H1 (cell line): ENCODE data around the gene CSRP1. TPM values are rescaled to one million over a fixed set of nuclear protein-coding genes. Genes with fewer than 3 reads are reported as not detected.

Experiments used
- CTCF ChIA-PET: fragments of 300-600 bp; sonication (Branson Sonifier 250); formaldehyde crosslinking; loops from one replicate; lab custom pipeline; 2021; ENCODE audit not compliant: partially characterized antibody; lab: Charles Lee
- POLR2A ChIA-PET: fragments of 300-600 bp; sonication (Branson Sonifier 250); formaldehyde crosslinking; loops from one replicate; lab custom pipeline; 2021; ENCODE audit warnings: inconsistent platforms; ENCODE audit not compliant: partially characterized antibody; lab: Charles Lee
- DNase-seq, 2 experiments: peaks; one replicate each; pipeline versions ENCODE4 v3.0.0 to v3.0.0-alpha.2; 2010 to 2022; ENCODE audit warnings: low spot score in 2 of 2, low read depth in 1 of 2, mixed read lengths in 1 of 2
- FAIRE-seq: peaks from 2 replicates; lab custom pipeline; 2011; peaks lifted over from hg19 to GRCh38; lab: Jason Lieb, UNC
- H2AFZ ChIP-seq: 2 replicates; pipeline ENCODE4 v1.8.1; 2012; ENCODE audit warnings: low read length, inconsistent platforms
- H2AK5ac ChIP-seq: 2 replicates; pipeline ENCODE4 v1.6.1; 2013; ENCODE audit warnings: low read depth, low read length
- H2BK120ac ChIP-seq: replicated peaks from 2 replicates; pipeline ENCODE3; 2013; ENCODE audit warnings: low read depth, low read length, inconsistent platforms
- H2BK12ac ChIP-seq: 2 replicates; pipeline ENCODE4 v1.6.1; 2013; ENCODE audit warnings: low read depth, low read length
- H2BK15ac ChIP-seq: 2 replicates; pipeline ENCODE4 v1.6.1; 2013; ENCODE audit warnings: low read length
- H2BK20ac ChIP-seq: 2 replicates; pipeline ENCODE4 v1.6.1; 2013; ENCODE audit warnings: low read length
- H2BK5ac ChIP-seq: 2 replicates; pipeline ENCODE4 v1.6.1; 2013; ENCODE audit warnings: low read depth, low read length
- H3K14ac ChIP-seq: 2 replicates; pipeline ENCODE4 v1.6.1; 2013; ENCODE audit warnings: inconsistent platforms; ENCODE audit not compliant: insufficient read length
- H3K18ac ChIP-seq: 2 replicates; pipeline ENCODE4 v1.6.1; 2013; ENCODE audit warnings: low read length; ENCODE audit errors: extremely low read depth
- H3K23ac ChIP-seq: 2 replicates; pipeline ENCODE4 v1.6.1; 2013; ENCODE audit warnings: inconsistent platforms; ENCODE audit not compliant: insufficient read length
- H3K23me2 ChIP-seq: 2 replicates; pipeline ENCODE4 v1.6.1; 2013; ENCODE audit warnings: low read depth, low read length
- H3K27ac ChIP-seq: 2 replicates; pipeline ENCODE4 v1.6.1; 2011; ENCODE audit warnings: low read depth, low read length, inconsistent platforms
- H3K27me3 ChIP-seq, 4 experiments: replicated peaks in 1 of 4; 1 replicate in 1 of 4; 2 replicates in 3 of 4; pipeline versions ENCODE4 v1.6.1 to v1.8.1; 2011 to 2013; ENCODE audit warnings: low read length in 3 of 4, mild to moderate bottlenecking in 3 of 4, inconsistent platforms in 2 of 4, mixed read lengths in 2 of 4, moderate library complexity in 1 of 4; ENCODE audit not compliant: control insufficient read depth in 3 of 4, insufficient read depth in 3 of 4; ENCODE audit errors: extremely low read depth in 1 of 4
- H3K36me3 ChIP-seq, 4 experiments: 2 replicates each; pipeline versions ENCODE4 v1.6.1 to v1.8.1; 2011 to 2013; ENCODE audit warnings: mild to moderate bottlenecking in 4 of 4, low read length in 3 of 4, moderate library complexity in 2 of 4, control low read depth in 1 of 4, inconsistent platforms in 1 of 4; ENCODE audit not compliant: insufficient read depth in 4 of 4, control insufficient read depth in 2 of 4
- H3K4ac ChIP-seq: replicated peaks from 2 replicates; pipeline ENCODE3; 2013; ENCODE audit warnings: low read length, low read depth, mixed read lengths, inconsistent platforms; ENCODE audit not compliant: insufficient read length
- H3K4me1 ChIP-seq, 4 experiments: replicated peaks in 1 of 4; 1 replicate in 1 of 4; 2 replicates in 3 of 4; pipeline versions ENCODE4 v1.6.1 to v1.8.1; 2011 to 2013; ENCODE audit warnings: low read length in 3 of 4, inconsistent platforms in 2 of 4, mixed read lengths in 1 of 4; ENCODE audit not compliant: insufficient read depth in 4 of 4, control insufficient read depth in 3 of 4
- H3K4me2 ChIP-seq, 2 experiments: 2 replicates each; pipeline versions ENCODE4 v1.6.1 to v1.8.1; 2011 to 2013; ENCODE audit warnings: low read depth in 2 of 2, low read length in 2 of 2, control low read depth in 1 of 2, inconsistent platforms in 1 of 2, mild to moderate bottlenecking in 1 of 2; ENCODE audit not compliant: insufficient read depth in 1 of 2
- H3K4me3 ChIP-seq, 4 experiments: fragments of 200-600, 300-600 bp in 1 of 4; sonication (generic), shearing (Covaris generic), sonication (Bioruptor Twin) in 1 of 4; 2 replicates each; pipeline versions ENCODE4 v1.5.1 to v1.8.1; 2011 to 2016; ENCODE audit warnings: low read length in 4 of 4, low read depth in 3 of 4, control low read depth in 2 of 4, inconsistent platforms in 2 of 4, mild to moderate bottlenecking in 2 of 4, mixed read lengths in 1 of 4, moderate library complexity in 1 of 4; ENCODE audit not compliant: insufficient read depth in 2 of 4; ENCODE audit errors: extremely low read depth in 1 of 4
- H3K56ac ChIP-seq: replicated peaks from 2 replicates; pipeline ENCODE3; 2013; ENCODE audit warnings: low read depth, mild to moderate bottlenecking, mixed read lengths, low read length, inconsistent platforms; ENCODE audit not compliant: insufficient read length
- H3K79me1 ChIP-seq: 2 replicates; pipeline ENCODE4 v1.6.1; 2013; ENCODE audit warnings: low read depth, low read length, control low read depth
- H3K79me2 ChIP-seq, 2 experiments: 2 replicates each; pipeline versions ENCODE4 v1.6.1 to v1.8.1; 2012 to 2013; ENCODE audit warnings: low read length in 2 of 2, mild to moderate bottlenecking in 2 of 2, inconsistent platforms in 1 of 2; ENCODE audit not compliant: insufficient read depth in 2 of 2, control insufficient read depth in 1 of 2
- H3K9ac ChIP-seq, 4 experiments: replicated peaks in 1 of 4; 1 replicate in 1 of 4; 2 replicates in 3 of 4; pipeline versions ENCODE4 v1.6.1 to v1.8.1; 2011 to 2013; ENCODE audit warnings: low read depth in 3 of 4, low read length in 3 of 4, control low read depth in 2 of 4, mild to moderate bottlenecking in 2 of 4, moderate library complexity in 2 of 4, inconsistent platforms in 1 of 4; ENCODE audit errors: extremely low read depth in 1 of 4
- H3K9me3 ChIP-seq, 2 experiments: 2 replicates each; pipeline versions ENCODE4 v1.6.1 to v1.8.1; 2012 to 2013; ENCODE audit warnings: mild to moderate bottlenecking in 2 of 2, moderate library complexity in 2 of 2, control low read depth in 1 of 2, inconsistent platforms in 1 of 2, low read depth in 1 of 2, low read length in 1 of 2, mixed read lengths in 1 of 2; ENCODE audit not compliant: insufficient read depth in 2 of 2
- H4K20me1 ChIP-seq, 2 experiments: replicated peaks in 1 of 2; 2 replicates each; pipeline versions ENCODE3 to v1.8.1; 2011 to 2013; ENCODE audit warnings: inconsistent platforms in 2 of 2, low read length in 2 of 2, mild to moderate bottlenecking in 1 of 2; ENCODE audit not compliant: insufficient read depth in 2 of 2, control insufficient read depth in 1 of 2
- H4K5ac ChIP-seq: 2 replicates; pipeline ENCODE4 v1.6.1; 2013; ENCODE audit warnings: low read length, low read depth, mixed read lengths, inconsistent platforms; ENCODE audit not compliant: insufficient read length
- H4K8ac ChIP-seq: 2 replicates; pipeline ENCODE4 v1.8.0; 2013; ENCODE audit warnings: mild to moderate bottlenecking, moderate library complexity, low read length, inconsistent platforms; ENCODE audit not compliant: insufficient read depth; ENCODE audit errors: extremely low read depth
- H4K91ac ChIP-seq: replicated peaks from 2 replicates; pipeline ENCODE3; 2013; ENCODE audit warnings: low read length, mixed read lengths, inconsistent platforms; ENCODE audit not compliant: insufficient read length
- CBX8 ChIP-seq: fragments of 300-800, 300-1000 bp; sonication (generic); IDR thresholded peaks from 2 replicates; pipeline ENCODE4 v1.7.1; 2016; ENCODE audit warnings: low read depth, low read length, borderline replicate concordance
- JUND ChIP-seq: IDR thresholded peaks from 2 replicates; pipeline ENCODE4 v1.6.1; 2011; ENCODE audit warnings: mild to moderate bottlenecking, improper control_type of control experiment, low read length
- NANOG ChIP-seq: IDR thresholded peaks from 2 replicates; pipeline ENCODE4 v1.6.1; 2011; ENCODE audit warnings: low read length, low read depth, mild to moderate bottlenecking, inconsistent platforms; ENCODE audit not compliant: insufficient read depth, poor library complexity, severe bottlenecking
- NRF1 ChIP-seq: IDR thresholded peaks from 2 replicates; pipeline ENCODE4 v1.6.1; 2011; ENCODE audit warnings: mild to moderate bottlenecking, low read depth, low read length, improper control_type of control experiment
- WGBS, 2 experiments: shearing (Covaris generic) in 1 of 2; methylation state at CpG; one replicate each; pipeline versions ENCODE4 v1.1.6 to v1.1.7; 2013 to 2015; ENCODE audit warnings: low lambda C conversion rate in 2 of 2, mixed read lengths in 2 of 2, inconsistent platforms in 1 of 2, low coverage in 1 of 2, missing lambda C conversion rate in 1 of 2; ENCODE audit not compliant: insufficient replicate concordance in 2 of 2, insufficient coverage in 1 of 2, insufficient read length in 1 of 2; ENCODE audit errors: extremely low coverage in 1 of 2, missing lambda C conversion rate in 1 of 2; 5-methylcytosine and 5-hydroxymethylcytosine counted together
- polyA plus RNA-seq, 7 experiments: library from polyadenylated mRNA; depleted of rRNA in 3 of 7; stranded (reverse) in 5 of 7; unstranded in 2 of 7; fragments of >200 nt in 5 of 7; fragments of 200-250 nt in 2 of 7; gene quantifications; 1 replicate in 5 of 7; 2 replicates in 1 of 7; 4 replicates in 1 of 7; pipeline versions ENCODE4 v1.2.1 to v1.2.3, GENCODE V29; 2011 to 2013; ENCODE audit warnings: missing spikeins in 2 of 7, mixed read lengths in 2 of 7
- total RNA-seq: library from RNA; stranded (reverse); fragmentation: NEBNext Ultra II Directional; extraction: Animal tissue kit (Norgen Biotek cat#: 25700); gene quantifications from 2 replicates; pipeline ENCODE4 v1.2.1, GENCODE V29; 2021

The CSRP1 gene
- total and polyA plus RNA-seq, 2 of the 8 experiments (the other 6 are each of a cell fraction or from before 2014, with no cell fraction given), result 14.2 to 22.3 TPM

- H4K91ac ChIP-seq, result no peak overlapping the region
- no peaks in the 10 kb centered on the region for H3K27me3 ChIP-seq
- no peak overlapping the region for H2BK5ac ChIP-seq
- H3K56ac ChIP-seq, result no peak overlapping the region
- H3K79me1 ChIP-seq, result no peaks in the 10 kb centered on the region
- H4K20me1 ChIP-seq, result no peaks in the 10 kb centered on the region
- H3K23ac ChIP-seq, result no peak overlapping the region
- H2AFZ ChIP-seq, result no peak overlapping the region
- H3K9me3 ChIP-seq, result no peaks in the 10 kb centered on the region
- DNase-seq (no peak), FAIRE-seq (no peak)
- ChIA-PET CTCF (interaction anchor here (1.8 to 12.7 kb wide), 7 partner anchors 6 to 107 kb away, joined by 8 to 163 read pairs (median 39); partner anchors contain the start of gene PHLDA3), POLR2A (interaction anchor here (1.0 kb wide), 1 partner anchor 492 kb away, joined by 3 read pairs; the partner anchor contains the start of gene LMOD1)
- H3K36me3 ChIP-seq, result no peaks in the 10 kb centered on the region
- H3K9ac ChIP-seq, result no peak overlapping the region
- no peak overlapping the region for H2BK15ac ChIP-seq
- no peak overlapping the region for H3K4ac ChIP-seq
- no peak overlapping the region for H3K4me2 ChIP-seq
- no peaks in the 10 kb centered on the region for H3K79me2 ChIP-seq
- H3K14ac ChIP-seq, result no peak overlapping the region
- H2BK120ac ChIP-seq, result no peak overlapping the region
- no peak overlapping the region for H3K27ac ChIP-seq
- no peak overlapping the region for H2BK20ac ChIP-seq
- no peaks in the 10 kb centered on the region for H3K23me2 ChIP-seq
- WGBS, 2 experiments, result 76% methylated on average over 4 of the region's 4 CpGs; no CpG with 5 or more reads in 1 of the 2 experiments
- H4K5ac ChIP-seq, result no peak overlapping the region
- no peak overlapping the region for H3K18ac ChIP-seq
- no peak overlapping the region for H3K4me3 ChIP-seq
- peaks cover 5 to 13% (median 9%) of the 10 kb centered on the region in 4 experiments for H3K4me1 ChIP-seq
- no peak overlapping the region; the same call in 1 of the 2 replicates for H4K8ac ChIP-seq
- no peak overlapping the region for H2BK12ac ChIP-seq
- H2AK5ac ChIP-seq, result no peak overlapping the region
- TF ChIP-seq CBX8, result no peak
- TF ChIP-seq JUND, result no peak
- no peak for TF ChIP-seq NRF1
- no peak for TF ChIP-seq NANOG
These were observed 52.3 kb downstream of the CSRP1 start for GRCh38 chr1:201454608-201455007.
